ENCODE measurements around the gene CSNK2A3. TPM values are rescaled to one million over a fixed set of nuclear protein-coding genes. Genes with fewer than 3 reads are reported as not detected.

The CSNK2A3 gene
- total RNA-seq, 2 experiments from 2014 or later = 0.63 to 0.82 TPM

GRCh38 chr11:11396301-11397035, 43.4 kb upstream of the CSNK2A3 start:
- CTCF ChIA-PET (ENCODE audit: unreplicated experiment) = no interaction called here
- DNase-seq (ENCODE audit: low spot score) = no peak

GRCh38 chr11:11395126-11395525, 42.1 kb upstream of the CSNK2A3 start:
- H3K36me3 ChIP-seq (ENCODE audit: insufficient read depth, low read length) = no peaks in the 10 kb centered on the region
- ChIA-PET CTCF (ENCODE audit: unreplicated experiment) (no interaction called here), POLR2A (no interaction called here)
- no peaks in the 10 kb centered on the region for H3K9me3 ChIP-seq (ENCODE audit: low read length)
- TF ChIP-seq EZH2phosphoT487 (IDR thresholded peaks at IDR 0.05; ENCODE audit: borderline replicate concordance, low read depth, low read length) (no peak), CTCF (conservative IDR thresholded peaks at IDR 0.05; ENCODE audit: low read length) (no peak)
- intact Hi-C loops (cut with micrococcal nuclease; ENCODE audit: unreplicated experiment) = no loop called here
- no peak overlapping the region for H2AFZ ChIP-seq (ENCODE audit: low read length)
- H3K4me3 ChIP-seq (ENCODE audit: low read depth, low read length, poor library complexity, severe bottlenecking) = no peak overlapping the region
- BruUV-seq (replicated peaks) = no TSS peak
- no peaks in the 10 kb centered on the region for H3K4me1 ChIP-seq (ENCODE audit: insufficient read depth, low read length, poor library complexity, severe bottlenecking)
- no peaks in the 10 kb centered on the region for H3K79me2 ChIP-seq (ENCODE audit: insufficient read depth, low read depth, low read length)
- no peak for DNase-seq (ENCODE audit: low spot score)
- H4K20me1 ChIP-seq (ENCODE audit: insufficient read depth, low read length) = no peaks in the 10 kb centered on the region
- no peak overlapping the region for H3K27ac ChIP-seq (ENCODE audit: low read depth, low read length, poor library complexity, severe bottlenecking)
- H3K9me2 ChIP-seq (ENCODE audit: insufficient read depth, low read length) = no peaks in the 10 kb centered on the region
- no peak overlapping the region for H3K4me2 ChIP-seq (ENCODE audit: low read length)

More at GRCh38 chr11:11396301-11397035, 43.4 kb upstream of the CSNK2A3 start:
- POLR2A ChIA-PET = no interaction called here
- TF ChIP-seq EZH2phosphoT487 (IDR thresholded peaks at IDR 0.05; ENCODE audit: borderline replicate concordance, low read depth, low read length) (no peak), CTCF (conservative IDR thresholded peaks at IDR 0.05; ENCODE audit: low read length) (no peak)
- no peak overlapping the region for H2AFZ ChIP-seq (ENCODE audit: low read length)
- H3K79me2 ChIP-seq (ENCODE audit: insufficient read depth, low read depth, low read length) = no peaks in the 10 kb centered on the region
- no peaks in the 10 kb centered on the region for H3K36me3 ChIP-seq (ENCODE audit: insufficient read depth, low read length)
- no peaks in the 10 kb centered on the region for H3K9me3 ChIP-seq (ENCODE audit: low read length)
- intact Hi-C loops (cut with micrococcal nuclease; ENCODE audit: unreplicated experiment) = no loop called here
- no peak overlapping the region for H3K4me2 ChIP-seq (ENCODE audit: low read length)
- H3K9me2 ChIP-seq (ENCODE audit: insufficient read depth, low read length) = no peaks in the 10 kb centered on the region
- no peak overlapping the region for H3K4me3 ChIP-seq (ENCODE audit: low read depth, low read length, poor library complexity, severe bottlenecking)
- no peak overlapping the region for H3K27ac ChIP-seq (ENCODE audit: low read depth, low read length, poor library complexity, severe bottlenecking)
- BruUV-seq (replicated peaks) = no TSS peak
- no peaks in the 10 kb centered on the region for H4K20me1 ChIP-seq (ENCODE audit: insufficient read depth, low read length)
- H3K4me1 ChIP-seq (ENCODE audit: insufficient read depth, low read length, poor library complexity, severe bottlenecking) = no peaks in the 10 kb centered on the region

GRCh38 chr11:11394241-11394640, 41.2 kb upstream of the CSNK2A3 start:
- H3K36me3 ChIP-seq (ENCODE audit: insufficient read depth, low read length) = no peaks in the 10 kb centered on the region
- intact Hi-C loops (cut with micrococcal nuclease; ENCODE audit: unreplicated experiment) = no loop called here
- CTCF ChIA-PET (ENCODE audit: unreplicated experiment) = no interaction called here
- DNase-seq (ENCODE audit: low spot score) = no peak
- no peaks in the 10 kb centered on the region for H4K20me1 ChIP-seq (ENCODE audit: insufficient read depth, low read length)
- no peaks in the 10 kb centered on the region for H3K4me1 ChIP-seq (ENCODE audit: insufficient read depth, low read length, poor library complexity, severe bottlenecking)
- no peaks in the 10 kb centered on the region for H3K9me3 ChIP-seq (ENCODE audit: low read length)
- H3K4me2 ChIP-seq (ENCODE audit: low read length) = no peak overlapping the region
- H3K27ac ChIP-seq (ENCODE audit: low read depth, low read length, poor library complexity, severe bottlenecking) = no peak overlapping the region
- no peaks in the 10 kb centered on the region for H3K9me2 ChIP-seq (ENCODE audit: insufficient read depth, low read length)
- H2AFZ ChIP-seq (ENCODE audit: low read length) = no peak overlapping the region
- no peaks in the 10 kb centered on the region for H3K79me2 ChIP-seq (ENCODE audit: insufficient read depth, low read depth, low read length)
- no peak overlapping the region for H3K4me3 ChIP-seq (ENCODE audit: low read depth, low read length, poor library complexity, severe bottlenecking)
- POLR2A ChIA-PET = no interaction called here
- no peak for TF ChIP-seq EZH2phosphoT487 (IDR thresholded peaks at IDR 0.05; ENCODE audit: borderline replicate concordance, low read depth, low read length)
- no TSS peak for BruUV-seq (replicated peaks)
